Astrocyte (in vitro differentiated cells and primary cell): ENCODE measurements around the gene URM1. TPM values are rescaled to one million over a fixed set of nuclear protein-coding genes. Genes with fewer than 3 reads are reported as not detected.
A peak's percentile ranks its signal among the peaks of the same experiment; 100 is the strongest.

ENCODE experiments used
- DNase-seq: peaks from one replicate; pipeline ENCODE4 v3.0.0-alpha.2; 2010; ENCODE audit warnings: low read depth
- FAIRE-seq: peaks from 2 replicates; lab custom pipeline; 2011; peaks lifted over from hg19 to GRCh38; lab: Jason Lieb, UNC
- H2AFZ ChIP-seq: 2 replicates; pipeline ENCODE4 v1.6.0; 2012; ENCODE audit warnings: low read depth, low read length, inconsistent platforms
- H3K27ac ChIP-seq: 2 replicates; pipeline ENCODE4 v1.5.1; 2011; ENCODE audit warnings: low read depth, low read length, inconsistent platforms
- H3K27me3 ChIP-seq: 2 replicates; pipeline ENCODE4 v1.6.0; 2011; ENCODE audit warnings: low read length, inconsistent platforms; ENCODE audit not compliant: insufficient read depth
- H3K36me3 ChIP-seq: 2 replicates; pipeline ENCODE4 v1.5.1; 2011; ENCODE audit warnings: low read length, inconsistent platforms; ENCODE audit not compliant: insufficient read depth
- H3K4me1 ChIP-seq: 2 replicates; pipeline ENCODE4 v1.5.1; 2011; ENCODE audit warnings: low read length, inconsistent platforms; ENCODE audit not compliant: insufficient read depth
- H3K4me2 ChIP-seq: 2 replicates; pipeline ENCODE4 v1.6.0; 2012; ENCODE audit warnings: low read length, inconsistent platforms
- H3K4me3 ChIP-seq: 2 replicates; pipeline ENCODE4 v1.5.1; 2011; ENCODE audit warnings: low read depth, mild to moderate bottlenecking, low read length, inconsistent platforms; ENCODE audit not compliant: insufficient read depth
- H3K79me2 ChIP-seq: 2 replicates; pipeline ENCODE4 v1.6.0; 2012; ENCODE audit warnings: mild to moderate bottlenecking, low read length, inconsistent platforms; ENCODE audit not compliant: insufficient read depth
- H3K9ac ChIP-seq: 2 replicates; pipeline ENCODE4 v1.6.0; 2012; ENCODE audit warnings: mild to moderate bottlenecking, low read length, inconsistent platforms
- H3K9me3 ChIP-seq: 2 replicates; pipeline ENCODE4 v1.5.1; 2012; ENCODE audit warnings: low read depth, mild to moderate bottlenecking, low read length, inconsistent platforms; ENCODE audit not compliant: insufficient read depth
- H4K20me1 ChIP-seq: 2 replicates; pipeline ENCODE4 v1.6.0; 2012; ENCODE audit warnings: low read length, inconsistent platforms; ENCODE audit not compliant: insufficient read depth
- H3K27ac Mint-ChIP-seq: one replicate; pipeline ENCODE4 v1.8.0; 2021; ENCODE audit warnings: mild to moderate bottlenecking, mixed read lengths; ENCODE audit not compliant: unreplicated experiment
- H3K27me3 Mint-ChIP-seq: one replicate; pipeline ENCODE4 v1.8.0; 2021; ENCODE audit warnings: low read depth, mixed read lengths; ENCODE audit not compliant: unreplicated experiment
- H3K36me3 Mint-ChIP-seq: one replicate; pipeline ENCODE4 v1.8.0; 2021; ENCODE audit warnings: low read depth, mixed read lengths; ENCODE audit not compliant: unreplicated experiment
- H3K4me1 Mint-ChIP-seq: one replicate; pipeline ENCODE4 v1.8.0; 2021; ENCODE audit warnings: low read depth, mixed read lengths; ENCODE audit not compliant: unreplicated experiment
- H3K4me3 Mint-ChIP-seq: one replicate; pipeline ENCODE4 v1.8.0; 2021; ENCODE audit warnings: mild to moderate bottlenecking, moderate library complexity, mixed read lengths; ENCODE audit not compliant: unreplicated experiment
- H3K9me3 Mint-ChIP-seq: one replicate; pipeline ENCODE4 v1.8.0; 2021; ENCODE audit warnings: mild to moderate bottlenecking, mixed read lengths; ENCODE audit not compliant: unreplicated experiment
- CTCF ChIP-seq: IDR thresholded peaks from 2 replicates; pipeline ENCODE4 v1.5.1; 2011; ENCODE audit warnings: low read depth, mild to moderate bottlenecking, inconsistent platforms, low read length, moderate library complexity; ENCODE audit not compliant: insufficient read depth
- EZH2 ChIP-seq: IDR thresholded peaks from 2 replicates; pipeline ENCODE4 v1.6.1; 2012; ENCODE audit warnings: mild to moderate bottlenecking, low read length, inconsistent platforms; ENCODE audit not compliant: insufficient read depth
- total RNA-seq: library from RNA; stranded (reverse); gene quantifications from 2 replicates; pipeline ENCODE4 v1.2.1, GENCODE V29; 2021

Gene URM1
- total RNA-seq, 1 donor from 2014 or later: 50.7 TPM

- Mint-ChIP-seq H3K4me3 (no peak overlapping the region), H3K9me3 (peaks cover 3% of the 10 kb centered on the region), H3K4me1 (peaks cover 12% of the 10 kb centered on the region), H3K27ac (peak overlapping the region; percentile 41), H3K27me3 (peaks cover 40% of the 10 kb centered on the region), H3K36me3 (peaks cover 20% of the 10 kb centered on the region)
- Histone ChIP-seq H2AFZ (no peak overlapping the region), H3K9me3 (no peaks in the 10 kb centered on the region), H3K4me3 (no peak overlapping the region), H3K27me3 (peaks cover 35% of the 10 kb centered on the region), H3K4me1 (no peaks in the 10 kb centered on the region), H3K79me2 (no peaks in the 10 kb centered on the region), H3K36me3 (peaks cover 8% of the 10 kb centered on the region), H3K9ac (no peak overlapping the region), H3K4me2 (no peak overlapping the region), H3K27ac (no peak overlapping the region), H4K20me1 (peaks cover 58% of the 10 kb centered on the region)
- FAIRE-seq: no peak
- TF ChIP-seq CTCF (no peak), EZH2 (no peak)
- no peak for DNase-seq
These were observed 20.8 kb downstream of the URM1 start for GRCh38 chr9:128391956-128392301.

- no peak for DNase-seq
- H3K27ac Mint-ChIP-seq: peak overlapping the region; percentile 41
- H2AFZ ChIP-seq: no peak overlapping the region
- H3K27ac ChIP-seq: no peak overlapping the region
- peaks cover 12% of the 10 kb centered on the region for H3K4me1 Mint-ChIP-seq
- peaks cover 8% of the 10 kb centered on the region for H3K36me3 ChIP-seq
- no peak overlapping the region for H3K4me3 ChIP-seq
- FAIRE-seq: no peak
- peak; percentile 67 for TF ChIP-seq EZH2
- no peak for TF ChIP-seq CTCF
- peak overlapping the region; percentile 22 for H3K4me2 ChIP-seq
- H3K9me3 Mint-ChIP-seq: peaks cover 8% of the 10 kb centered on the region
- H3K4me3 Mint-ChIP-seq: no peak overlapping the region
- H3K79me2 ChIP-seq: no peaks in the 10 kb centered on the region
- no peaks in the 10 kb centered on the region for H3K9me3 ChIP-seq
- no peaks in the 10 kb centered on the region for H3K4me1 ChIP-seq
- peaks cover 41% of the 10 kb centered on the region for H3K27me3 ChIP-seq
- H3K9ac ChIP-seq: no peak overlapping the region
- H4K20me1 ChIP-seq: peaks cover 52% of the 10 kb centered on the region
- H3K36me3 Mint-ChIP-seq: peaks cover 18% of the 10 kb centered on the region
- peaks cover 45% of the 10 kb centered on the region for H3K27me3 Mint-ChIP-seq
These were observed 21.3 kb downstream of the URM1 start for GRCh38 chr9:128392302-128393144.
